Natural killer cell (primary cell): ENCODE data around the gene R3HDM4. TPM values are rescaled to one million over a fixed set of nuclear protein-coding genes. Genes with fewer than 3 reads are reported as not detected.

ENCODE experiments used
- ATAC-seq, 3 donors: fragments of 150-1000 bp in 2 of 3; fragments of 200-7000 bp in 1 of 3; cut with Tn5 transposase; 1 replicate in 1 of 3; 2 replicates in 2 of 3; pipeline ENCODE4 v1.10.0; 2021; ENCODE audit warnings: mild to moderate bottlenecking in 2 of 3, moderate library complexity in 2 of 3
- DNase-seq, 2 donors: peaks; one replicate each; pipeline versions ENCODE4 v3.0.0 to v3.0.0-alpha.2; 2013 to 2021; ENCODE audit warnings: mixed read lengths in 1 of 2
- H3K27ac ChIP-seq: one replicate; pipeline ENCODE4 v1.5.1; 2013; ENCODE audit warnings: mild to moderate bottlenecking, low read length
- H3K27me3 ChIP-seq: one replicate; pipeline ENCODE4 v1.6.1; 2013; ENCODE audit warnings: low read length; ENCODE audit not compliant: control insufficient read depth, insufficient read depth
- H3K36me3 ChIP-seq: one replicate; pipeline ENCODE4 v1.6.1; 2013; ENCODE audit warnings: low read length; ENCODE audit not compliant: control insufficient read depth, insufficient read depth
- H3K4me1 ChIP-seq: one replicate; pipeline ENCODE4 v1.6.1; 2013; ENCODE audit warnings: low read length; ENCODE audit not compliant: control insufficient read depth, insufficient read depth
- H3K4me3 ChIP-seq: one replicate; pipeline ENCODE4 v1.5.1; 2013; ENCODE audit warnings: low read length
- H3K9me3 ChIP-seq: one replicate; pipeline ENCODE4 v1.6.1; 2013; ENCODE audit warnings: low read length; ENCODE audit not compliant: control insufficient read depth, insufficient read depth
- H3K27ac Mint-ChIP-seq, 2 donors: one replicate each; pipeline ENCODE4 v1.8.0; 2022; ENCODE audit warnings: mild to moderate bottlenecking in 2 of 2, mixed read lengths in 2 of 2, moderate library complexity in 1 of 2
- H3K27me3 Mint-ChIP-seq, 2 donors: one replicate each; pipeline ENCODE4 v1.8.0; 2022; ENCODE audit warnings: low read depth in 2 of 2, mixed read lengths in 2 of 2
- H3K36me3 Mint-ChIP-seq: one replicate; pipeline ENCODE4 v1.8.0; 2022; ENCODE audit warnings: mixed read lengths
- H3K4me1 Mint-ChIP-seq, 2 donors: one replicate each; pipeline ENCODE4 v1.8.0; 2022; ENCODE audit warnings: mixed read lengths in 2 of 2
- H3K4me3 Mint-ChIP-seq: one replicate; pipeline ENCODE4 v1.8.0; 2022; ENCODE audit warnings: mild to moderate bottlenecking, moderate library complexity, mixed read lengths
- H3K9me3 Mint-ChIP-seq, 2 donors: one replicate each; pipeline ENCODE4 v1.8.0; 2022; ENCODE audit warnings: mixed read lengths in 2 of 2
- CTCF ChIP-seq: fragments of 200-600 bp; IDR thresholded peaks from one replicate; pipeline ENCODE4 v1.8.0; 2022; ENCODE audit warnings: antibody characterized with exemption
- WGBS: methylation state at CpG from one replicate; pipeline ENCODE4 v1.1.7; 2013; ENCODE audit warnings: missing lambda C conversion rate; ENCODE audit not compliant: insufficient coverage; 5-methylcytosine and 5-hydroxymethylcytosine counted together
- intact Hi-C: fragments of 100-400 bp; cut with micrococcal nuclease; formaldehyde crosslinking; loops from one replicate; pipeline ENCODE4 v1.14.2; 2022
- total RNA-seq, 4 donors: library from RNA; stranded (reverse); fragments of 120-200 nt in 1 of 4; gene quantifications; one replicate each; pipeline versions ENCODE4 v1.2.3 to v1.2.4, GENCODE V29; 2013 to 2022

Gene R3HDM4
- total RNA-seq, 3 donors from 2014 or later (not counting 1 experiment from before 2014, with no cell fraction given) = 88.7 to 106 (median 97.8) TPM

- peak; percentile 64 to 72 (median 66) for ATAC-seq
- intact Hi-C loops = no loop called here
- Histone ChIP-seq H3K36me3 (no peaks in the 10 kb centered on the region), H3K4me1 (peaks cover 51% of the 10 kb centered on the region), H3K4me3 (peak overlapping the region; percentile 16), H3K9me3 (peaks cover 2% of the 10 kb centered on the region), H3K27ac (peak overlapping the region; percentile 71), H3K27me3 (no peaks in the 10 kb centered on the region)
- 13% methylated on average over 54 of the region's 54 CpGs for WGBS
- no peak for TF ChIP-seq CTCF
- H3K4me3 Mint-ChIP-seq = peak overlapping the region; percentile 88
- DNase-seq = peak in 1 of 2 donors; percentile 74
- no peaks in the 10 kb centered on the region for H3K9me3 Mint-ChIP-seq
- peaks cover 0 to 3% of the 10 kb centered on the region in 2 donors for H3K27me3 Mint-ChIP-seq
- H3K36me3 Mint-ChIP-seq = no peaks in the 10 kb centered on the region
- H3K27ac Mint-ChIP-seq = peak overlapping the region; percentile 56 to 90
- H3K4me1 Mint-ChIP-seq = peaks cover 9 to 36% of the 10 kb centered on the region in 2 donors
Measured at GRCh38 chr19:932648-933552, 19.9 kb upstream of the R3HDM4 start.

- no peaks in the 10 kb centered on the region for H3K9me3 ChIP-seq
Measured at GRCh38 chr19:931860-932647, 19.0 kb upstream of the R3HDM4 start.

GRCh38 chr19:929891-930258 lies 16.9 kb upstream of the R3HDM4 start:
- peaks cover 56% of the 10 kb centered on the region for H3K4me1 ChIP-seq
- no peak overlapping the region for H3K27ac ChIP-seq
- H3K27ac Mint-ChIP-seq = no peak overlapping the region
- no peak for TF ChIP-seq CTCF
- H3K4me3 ChIP-seq = no peak overlapping the region
- H3K4me1 Mint-ChIP-seq = peaks cover 0 to 26% of the 10 kb centered on the region in 2 donors
- over 99% methylated on average over 6 of the region's 6 CpGs for WGBS
- DNase-seq = no peak
- no peak for ATAC-seq
- H3K36me3 ChIP-seq = no peaks in the 10 kb centered on the region
- no peaks in the 10 kb centered on the region for H3K27me3 ChIP-seq
- H3K4me3 Mint-ChIP-seq = no peak overlapping the region
- H3K36me3 Mint-ChIP-seq = no peaks in the 10 kb centered on the region
- H3K9me3 Mint-ChIP-seq = no peaks in the 10 kb centered on the region
- no peaks in the 10 kb centered on the region for H3K9me3 ChIP-seq
- H3K27me3 Mint-ChIP-seq = no peaks in the 10 kb centered on the region
- intact Hi-C loops = loop anchor here (10.0 kb wide), 1 partner anchor 315 kb away; the partner anchor contains the start of genes ATP5F1D and MIDN

More at GRCh38 chr19:931860-932647, 19.0 kb upstream of the R3HDM4 start:
- DNase-seq (no peak), ATAC-seq (peak in 1 of 3 donors; percentile 1)
- H3K4me3 ChIP-seq = no peak overlapping the region
- no peaks in the 10 kb centered on the region for H3K27me3 Mint-ChIP-seq
- peaks cover 3 to 31% of the 10 kb centered on the region in 2 donors for H3K4me1 Mint-ChIP-seq
- peak overlapping the region; percentile 16 for H3K27ac ChIP-seq
- no peaks in the 10 kb centered on the region for H3K9me3 Mint-ChIP-seq
- peaks cover 51% of the 10 kb centered on the region for H3K4me1 ChIP-seq
- no peaks in the 10 kb centered on the region for H3K27me3 ChIP-seq
- no peaks in the 10 kb centered on the region for H3K36me3 ChIP-seq
- no peak for TF ChIP-seq CTCF
- 78% methylated on average over 30 of the region's 32 CpGs for WGBS
- no peaks in the 10 kb centered on the region for H3K36me3 Mint-ChIP-seq
- intact Hi-C loops = no loop called here
- peak overlapping the region in 1 of 2 donors; percentile 90 for H3K27ac Mint-ChIP-seq
- H3K4me3 Mint-ChIP-seq = no peak overlapping the region
